ENCODE measurements around the gene FMN1.

Gene FMN1

DNA sequence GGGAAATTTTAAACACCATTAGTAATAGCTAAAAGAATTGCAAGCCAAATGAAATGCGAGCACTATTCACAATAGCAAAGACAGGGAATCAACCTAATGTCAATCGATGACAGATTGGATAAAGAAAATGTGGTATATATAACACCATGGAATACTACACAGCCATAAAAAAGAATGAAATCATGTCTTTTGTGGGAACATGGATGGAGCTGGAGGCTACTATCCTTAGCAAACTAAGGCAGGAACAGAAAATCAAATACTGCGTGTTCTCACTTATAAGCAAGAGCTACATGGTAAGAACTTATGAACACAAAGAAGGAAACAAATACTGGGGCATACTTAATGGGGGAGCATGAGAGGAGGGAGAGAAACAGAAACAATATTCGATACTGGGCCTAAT is 85.2 kb downstream of the FMN1 start:
- TF ChIP-seq, protein P1, sequence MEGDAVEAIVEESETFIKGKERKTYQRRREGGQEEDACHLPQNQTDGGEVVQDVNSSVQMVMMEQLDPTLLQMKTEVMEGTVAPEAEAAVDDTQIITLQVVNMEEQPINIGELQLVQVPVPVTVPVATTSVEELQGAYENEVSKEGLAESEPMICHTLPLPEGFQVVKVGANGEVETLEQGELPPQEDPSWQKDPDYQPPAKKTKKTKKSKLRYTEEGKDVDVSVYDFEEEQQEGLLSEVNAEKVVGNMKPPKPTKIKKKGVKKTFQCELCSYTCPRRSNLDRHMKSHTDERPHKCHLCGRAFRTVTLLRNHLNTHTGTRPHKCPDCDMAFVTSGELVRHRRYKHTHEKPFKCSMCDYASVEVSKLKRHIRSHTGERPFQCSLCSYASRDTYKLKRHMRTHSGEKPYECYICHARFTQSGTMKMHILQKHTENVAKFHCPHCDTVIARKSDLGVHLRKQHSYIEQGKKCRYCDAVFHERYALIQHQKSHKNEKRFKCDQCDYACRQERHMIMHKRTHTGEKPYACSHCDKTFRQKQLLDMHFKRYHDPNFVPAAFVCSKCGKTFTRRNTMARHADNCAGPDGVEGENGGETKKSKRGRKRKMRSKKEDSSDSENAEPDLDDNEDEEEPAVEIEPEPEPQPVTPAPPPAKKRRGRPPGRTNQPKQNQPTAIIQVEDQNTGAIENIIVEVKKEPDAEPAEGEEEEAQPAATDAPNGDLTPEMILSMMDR (IDR thresholded peaks at IDR 0.05; ENCODE audit: insufficient read depth, low read depth, low read length, missing control alignments): no peak
- no peak for DNase-seq (ENCODE audit: low read depth)

DNA sequence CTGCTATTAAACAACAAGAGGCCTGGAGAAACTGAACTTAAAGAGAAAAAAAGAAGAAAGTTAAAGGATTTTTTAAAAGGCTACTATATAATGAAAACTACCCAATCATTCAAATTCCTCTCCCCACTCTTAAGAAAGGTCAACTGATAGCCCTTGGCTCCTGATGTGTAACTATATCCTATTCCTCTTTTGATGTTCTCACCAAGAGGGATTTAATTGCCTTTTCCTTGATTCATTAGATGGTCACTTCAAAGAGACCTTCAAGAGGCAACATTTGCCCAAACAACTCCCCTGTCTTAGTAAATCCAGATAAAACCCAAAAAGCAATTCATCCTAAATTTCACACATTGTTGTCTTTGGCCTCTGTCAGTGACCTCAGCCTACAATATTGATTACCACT is 86.0 kb downstream of the FMN1 start:
- no peak overlapping the region for H3K4me3 ChIP-seq (ENCODE audit: low read length)
- TF ChIP-seq, protein P1 (IDR thresholded peaks at IDR 0.05; ENCODE audit: insufficient read depth, low read depth, low read length, missing control alignments): no peak
- no peak for DNase-seq (ENCODE audit: low read depth)

More for the DNA sequence above, 85.2 kb downstream of the FMN1 start:
- no peak overlapping the region for H3K4me3 ChIP-seq (ENCODE audit: low read length)

DNA sequence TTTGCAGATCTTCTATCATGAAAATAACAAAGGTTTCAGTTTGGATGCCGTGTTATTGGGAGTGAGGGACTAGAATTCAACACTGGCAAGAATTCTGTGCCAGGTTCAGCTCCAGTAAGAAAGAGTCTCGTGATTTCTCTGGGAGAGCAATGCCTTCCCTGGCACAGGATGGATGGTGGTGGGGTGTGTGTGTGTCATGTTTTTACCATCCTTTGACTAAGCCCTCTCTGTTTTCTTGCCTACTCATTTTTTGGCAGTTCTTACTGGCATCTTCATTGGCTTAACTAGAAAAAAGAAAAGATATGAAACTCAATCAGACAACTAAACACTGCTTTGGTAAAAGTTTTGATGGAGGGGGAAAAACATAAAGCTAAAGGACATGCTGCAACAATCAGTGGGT is 86.6 kb downstream of the FMN1 start:
- TF ChIP-seq, protein P1 (IDR thresholded peaks at IDR 0.05; ENCODE audit: insufficient read depth, low read depth, low read length, missing control alignments): no peak
- no peak for DNase-seq (ENCODE audit: low read depth)
- H3K4me3 ChIP-seq (ENCODE audit: low read length): no peak overlapping the region

DNA sequence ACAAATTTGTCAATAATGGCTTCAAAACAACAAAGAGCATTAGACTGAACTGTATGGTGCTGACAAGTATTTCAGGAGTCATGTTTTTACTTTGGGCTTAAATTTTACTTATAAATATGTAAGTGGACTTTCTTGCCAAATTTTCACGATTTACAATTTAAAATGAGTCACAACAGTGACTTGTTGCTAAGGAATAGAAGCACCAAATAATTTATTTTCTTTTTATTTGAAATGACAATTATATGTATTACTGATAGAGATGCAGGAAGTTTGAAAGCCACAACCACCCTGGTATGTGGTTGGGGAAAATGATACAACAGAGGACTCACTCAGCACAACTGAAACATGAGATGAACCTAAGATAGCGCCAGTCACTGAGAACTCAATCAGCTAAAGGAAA is 90.3 kb downstream of the FMN1 start:
- peak; percentile 39 for DNase-seq (ENCODE audit: low read depth)
- H3K4me3 ChIP-seq (ENCODE audit: low read length): no peak overlapping the region
- TF ChIP-seq, protein P1 (IDR thresholded peaks at IDR 0.05; ENCODE audit: insufficient read depth, low read depth, low read length, missing control alignments): no peak

DNA sequence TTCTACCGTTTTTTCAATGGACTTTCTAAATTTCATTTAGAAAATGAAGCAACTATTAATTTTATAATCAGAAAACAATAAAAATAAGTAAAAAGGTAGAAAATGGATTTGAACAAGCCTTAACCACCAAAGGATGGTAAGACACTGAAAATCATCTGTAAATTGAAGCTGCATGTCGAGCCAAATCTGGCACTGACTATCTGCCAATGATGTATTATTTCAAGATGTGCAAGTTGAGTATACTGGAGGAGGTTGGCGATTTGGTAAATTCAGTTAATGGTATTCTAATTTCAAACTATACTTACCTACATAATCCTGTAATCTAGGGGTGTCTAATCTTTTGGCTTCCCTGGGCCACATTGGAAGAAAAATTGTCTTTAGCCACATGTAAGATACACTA is 93.5 kb downstream of the FMN1 start:
- DNase-seq (ENCODE audit: low read depth): no peak
- H3K4me3 ChIP-seq (ENCODE audit: low read length): no peak overlapping the region
- TF ChIP-seq, protein P1 (IDR thresholded peaks at IDR 0.05; ENCODE audit: insufficient read depth, low read depth, low read length, missing control alignments): no peak

DNA sequence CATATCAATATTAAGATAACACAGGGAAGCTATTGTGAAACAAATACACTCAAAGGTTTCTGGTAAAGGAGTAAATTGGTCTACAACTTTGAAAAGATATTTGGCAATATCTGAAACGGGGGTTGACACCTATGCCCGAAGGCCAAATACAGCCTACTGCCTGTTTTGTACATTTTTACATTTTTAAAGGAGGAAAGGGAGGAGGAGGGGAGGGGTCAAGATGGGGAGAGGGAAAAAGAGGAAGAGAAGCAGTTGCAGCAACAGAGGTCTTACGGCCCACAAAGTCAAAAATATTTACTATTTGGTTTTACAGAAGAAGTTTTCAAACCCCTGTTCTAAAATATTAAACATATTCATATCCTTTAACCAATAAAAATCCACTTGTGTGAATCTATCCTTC is 94.2 kb downstream of the FMN1 start:
- H3K4me3 ChIP-seq (ENCODE audit: low read length): no peak overlapping the region
- TF ChIP-seq, protein P1 (IDR thresholded peaks at IDR 0.05; ENCODE audit: insufficient read depth, low read depth, low read length, missing control alignments): no peak
- DNase-seq (ENCODE audit: low read depth): no peak

DNA sequence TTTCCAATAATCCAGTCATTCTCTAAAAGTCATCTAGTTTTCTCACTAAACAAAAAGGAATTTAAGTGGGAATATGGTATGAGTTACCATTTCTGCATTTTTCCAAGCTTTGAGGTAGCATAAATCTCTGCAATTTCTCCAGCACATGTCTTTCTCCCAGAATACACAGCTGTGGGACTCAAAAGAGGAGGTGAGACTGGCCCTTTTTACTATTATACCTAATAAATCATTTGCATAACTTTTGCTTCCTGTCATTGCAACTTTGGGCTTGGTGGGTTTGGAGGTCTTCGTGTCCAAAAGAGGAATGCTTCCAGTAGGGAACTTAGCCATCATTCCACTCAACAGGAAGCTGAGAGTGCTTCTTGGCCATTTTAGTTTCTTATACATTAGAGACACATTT is 94.8 kb downstream of the FMN1 start:
- DNase-seq (ENCODE audit: low read depth): no peak
- H3K4me3 ChIP-seq (ENCODE audit: low read length): no peak overlapping the region
- TF ChIP-seq, protein P1 (IDR thresholded peaks at IDR 0.05; ENCODE audit: insufficient read depth, low read depth, low read length, missing control alignments): no peak

Measured in epithelial cell of esophagus (primary cell).